ENCODE data around the gene PDCD11. TPM values are rescaled to one million over a fixed set of nuclear protein-coding genes. Genes with fewer than 3 reads are reported as not detected.

The PDCD11 gene
- total and polyA plus RNA-seq, 4 donors = 6.0 to 24.2 (median 16.9) TPM

Small RNA genes within 50 kb of the gene (microRNA-seq; reads per million reads assigned to microRNA genes)
- gene MIR1307 = 481 to 641 reads per million in 2 donors

Other genes starting within 250 kb of the PDCD11 start
- 100 to 1,000 TPM in 1 of 2 donors, 10 to 100 TPM in 1; 85.9 to 102 TPM for gene NT5C2, start 203.4 kb upstream of the PDCD11 start, total RNA-seq
- gene NT5C2, start 203.4 kb upstream of the PDCD11 start, polyA plus RNA-seq = 10 to 100 TPM; 34.7 to 61.8 TPM
- gene RPEL1, start 150.7 kb upstream of the PDCD11 start, total RNA-seq = not detected
- gene RPEL1, start 150.7 kb upstream of the PDCD11 start, polyA plus RNA-seq = not detected
- gene INA, start 119.5 kb upstream of the PDCD11 start, total RNA-seq = not detected
- under 1 TPM in 1 of 2 donors, not detected in 1; 0.08 TPM for gene INA, start 119.5 kb upstream of the PDCD11 start, polyA plus RNA-seq
- gene PCGF6, start 45.5 kb upstream of the PDCD11 start, total RNA-seq = 1 to 10 TPM; 8.1 to 9.7 TPM
- 1 to 10 TPM; 6.4 to 9.8 TPM for gene PCGF6, start 45.5 kb upstream of the PDCD11 start, polyA plus RNA-seq
- 1 to 10 TPM; 2.2 to 3.0 TPM for gene TAF5, start 28.6 kb upstream of the PDCD11 start, total RNA-seq
- 1 to 10 TPM in 1 of 2 donors, under 1 TPM in 1; 0.63 to 3.1 TPM for gene TAF5, start 28.6 kb upstream of the PDCD11 start, polyA plus RNA-seq
- gene ATP5MK, start 151 bp upstream of the PDCD11 start, total RNA-seq = 100 to 1,000 TPM; 186 to 240 TPM
- gene ATP5MK, start 151 bp upstream of the PDCD11 start, polyA plus RNA-seq = 1,000 to 10,000 TPM in 1 of 2 donors, 100 to 1,000 TPM in 1; 657 to 1,555 TPM
- 10 to 100 TPM; 52.8 to 81.9 TPM for gene CALHM2, start 55.7 kb downstream of the PDCD11 start, total RNA-seq
- 10 to 100 TPM; 31.7 to 90.4 TPM for gene CALHM2, start 55.7 kb downstream of the PDCD11 start, polyA plus RNA-seq
- gene CALHM1, start 62.3 kb downstream of the PDCD11 start, total RNA-seq = not detected
- not detected for gene CALHM1, start 62.3 kb downstream of the PDCD11 start, polyA plus RNA-seq
- gene CALHM3, start 82.6 kb downstream of the PDCD11 start, total RNA-seq = not detected
- gene CALHM3, start 82.6 kb downstream of the PDCD11 start, polyA plus RNA-seq = not detected
- under 1 TPM; 0.16 to 0.18 TPM for gene NEURL1, start 97.1 kb downstream of the PDCD11 start, total RNA-seq
- 1 to 10 TPM in 1 of 2 donors, under 1 TPM in 1; 0.51 to 2.8 TPM for gene NEURL1, start 97.1 kb downstream of the PDCD11 start, polyA plus RNA-seq

Data from aorta (tissue), 4 donors.